Duodenal mucosa (tissue), 2 donors: Measurements from ENCODE around the gene TEX26.
"Not testable (repeated sequence)": the region's sequence is repeated elsewhere in the genome, so short reads cannot be mapped to it uniquely, and the experiment has no call there.

Experiments
- H3K27ac ChIP-seq: one replicate; pipeline ENCODE4 v1.7.0; 2013; ENCODE audit warnings: low read depth, low read length
- H3K27me3 ChIP-seq, 2 donors: one replicate each; pipeline ENCODE4 v1.7.0; 2013; ENCODE audit warnings: low read length in 2 of 2, control low read depth in 1 of 2; ENCODE audit not compliant: insufficient read depth in 2 of 2, control insufficient read depth in 1 of 2
- H3K36me3 ChIP-seq, 2 donors: one replicate each; pipeline ENCODE4 v1.7.0; 2013; ENCODE audit warnings: low read length in 2 of 2, control low read depth in 1 of 2; ENCODE audit not compliant: insufficient read depth in 2 of 2, control insufficient read depth in 1 of 2
- H3K4me1 ChIP-seq, 2 donors: one replicate each; pipeline ENCODE4 v1.7.0; 2013; ENCODE audit warnings: low read length in 2 of 2, control low read depth in 1 of 2; ENCODE audit not compliant: insufficient read depth in 2 of 2, control insufficient read depth in 1 of 2
- H3K4me3 ChIP-seq, 2 donors: one replicate each; pipeline ENCODE4 v1.7.0; 2013; ENCODE audit warnings: low read length in 2 of 2, low read depth in 1 of 2
- H3K9ac ChIP-seq, 2 donors: one replicate each; pipeline ENCODE4 v1.7.0; 2013; ENCODE audit warnings: low read length in 2 of 2, low read depth in 1 of 2
- H3K9me3 ChIP-seq, 2 donors: one replicate each; pipeline ENCODE4 v1.7.0; 2013; ENCODE audit warnings: low read length in 2 of 2, control low read depth in 1 of 2; ENCODE audit not compliant: control insufficient read depth in 1 of 2

Gene TEX26

DNA sequence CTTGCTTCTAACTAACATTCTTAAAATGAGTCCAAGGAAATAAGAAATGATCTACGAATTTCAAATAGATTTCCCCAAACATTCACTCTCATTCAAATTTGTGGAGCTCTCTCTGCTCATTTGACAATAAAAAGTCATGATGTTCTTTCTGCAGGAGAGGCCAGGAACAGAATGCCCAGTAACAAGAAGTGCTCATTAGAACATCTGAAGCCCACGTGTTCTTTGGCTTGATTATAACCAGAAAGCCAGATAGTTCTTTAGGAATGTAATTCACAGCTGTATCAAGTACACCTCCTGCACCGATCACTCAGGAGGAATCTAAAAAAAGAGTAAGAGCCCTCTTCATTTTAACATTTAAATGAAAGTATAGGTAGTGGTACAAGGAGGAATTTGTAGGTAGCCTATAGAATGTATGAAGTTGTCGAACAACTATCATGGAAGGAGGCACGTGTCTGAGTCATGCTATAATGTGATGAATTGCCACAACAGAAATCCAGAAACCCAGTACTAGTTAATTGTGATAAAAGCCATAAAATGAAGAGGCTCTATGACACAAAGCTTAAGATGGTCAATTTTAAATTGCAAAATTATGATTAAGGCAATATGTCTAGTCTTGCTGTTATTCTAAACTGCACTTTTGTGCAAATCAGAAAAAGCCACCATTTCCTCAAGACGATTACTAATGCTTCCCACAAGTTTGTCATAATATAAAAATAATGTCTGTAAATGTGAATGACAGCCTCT is 13.6 kb upstream of the TEX26 start:
- no peak overlapping the region for H3K9ac ChIP-seq
- no peaks in the 10 kb centered on the region for H3K9me3 ChIP-seq
- H3K27me3 ChIP-seq, result peaks cover 0 to 3% of the 10 kb centered on the region in 2 donors
- no peaks in the 10 kb centered on the region for H3K36me3 ChIP-seq
- no peak overlapping the region for H3K4me3 ChIP-seq
- H3K4me1 ChIP-seq, result no peaks in the 10 kb centered on the region
- H3K27ac ChIP-seq, result no peak overlapping the region

DNA sequence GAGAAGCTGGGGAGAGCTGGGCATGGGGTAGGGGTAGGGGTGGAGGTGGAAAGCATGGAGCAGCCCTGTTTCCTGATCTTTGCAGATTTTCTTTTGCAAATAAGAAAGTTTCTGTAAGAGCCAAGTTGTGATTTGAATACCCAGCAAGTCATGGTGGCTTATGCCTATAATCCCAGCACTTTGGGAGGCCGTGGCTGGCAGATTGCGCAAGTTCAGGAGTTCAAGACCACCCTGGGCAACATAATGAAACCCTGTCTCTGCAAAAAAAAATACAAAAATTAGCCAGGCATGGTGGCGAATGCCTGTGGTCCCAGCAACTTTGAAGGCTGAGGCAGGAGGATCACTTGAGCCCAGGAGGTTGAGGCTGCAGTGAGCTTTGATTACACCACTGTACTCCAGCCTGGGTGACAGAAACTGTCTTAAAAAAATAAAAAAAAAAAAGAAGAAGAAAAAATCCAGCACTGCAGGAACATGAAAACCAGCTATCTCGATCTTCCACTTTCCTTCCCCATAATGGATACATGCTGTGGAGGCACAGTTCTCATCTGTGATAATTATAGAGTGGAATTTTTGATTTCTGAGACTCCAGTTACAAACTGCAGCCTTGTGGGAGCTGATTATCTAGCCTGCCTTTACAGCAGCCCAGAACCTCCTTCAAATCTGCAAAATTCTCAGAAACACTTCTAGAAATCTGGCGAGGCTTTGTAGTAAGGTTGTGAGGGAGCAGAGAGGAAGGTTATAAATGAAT is 12.1 kb upstream of the TEX26 start:
- Histone ChIP-seq H3K4me3 (no peak overlapping the region), H3K9me3 (no peaks in the 10 kb centered on the region), H3K27me3 (peaks cover 0 to 3% of the 10 kb centered on the region in 2 donors), H3K36me3 (no peaks in the 10 kb centered on the region), H3K4me1 (no peaks in the 10 kb centered on the region), H3K27ac (no peak overlapping the region), H3K9ac (no peak overlapping the region)

DNA sequence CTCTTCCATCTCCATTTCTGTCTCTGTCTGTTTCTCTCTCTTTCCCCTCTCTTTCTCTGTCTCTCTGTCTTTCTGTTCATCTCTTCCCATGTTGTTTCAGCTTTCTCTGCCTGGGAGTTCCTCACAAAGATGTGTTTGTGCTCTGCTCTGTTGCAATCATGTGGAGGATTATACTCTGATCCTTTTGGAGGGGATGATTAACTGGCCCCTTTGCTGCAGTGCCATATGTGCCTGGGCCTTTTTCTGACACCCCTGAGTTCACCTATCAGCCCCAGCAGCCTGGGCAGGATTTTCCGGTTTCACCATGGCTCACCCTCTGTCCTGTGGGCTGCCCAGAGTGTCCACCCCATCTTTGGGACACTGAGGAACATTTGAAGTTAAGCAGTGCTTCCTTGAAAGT is 9.0 kb upstream of the TEX26 start:
- no peak overlapping the region for H3K9ac ChIP-seq
- H3K27ac ChIP-seq, result no peak overlapping the region
- H3K36me3 ChIP-seq, result no peaks in the 10 kb centered on the region
- no peaks in the 10 kb centered on the region for H3K9me3 ChIP-seq
- no peaks in the 10 kb centered on the region for H3K27me3 ChIP-seq
- H3K4me3 ChIP-seq, result no peak overlapping the region
- H3K4me1 ChIP-seq, result no peaks in the 10 kb centered on the region

DNA sequence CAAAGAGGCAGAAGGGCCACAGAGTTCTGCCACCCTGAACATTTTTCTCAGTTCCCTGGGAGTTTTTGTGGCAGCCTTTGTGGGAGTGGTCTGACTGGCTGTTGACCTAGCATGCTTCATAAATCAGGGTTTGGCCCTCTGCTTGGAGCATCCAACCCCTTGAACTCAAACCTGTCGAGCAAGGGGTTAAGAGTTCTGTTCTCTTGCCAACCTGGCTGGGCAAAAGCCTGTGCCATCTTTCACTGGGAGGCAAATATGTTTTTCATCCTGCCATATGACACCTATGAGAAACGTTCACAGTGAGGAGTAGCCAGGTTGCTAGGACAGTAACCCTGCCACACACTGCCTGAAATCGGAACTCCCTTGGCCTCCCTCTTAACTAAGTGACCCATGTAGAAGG is 7.7 kb upstream of the TEX26 start:
- Histone ChIP-seq H3K27ac (no peak overlapping the region), H3K4me3 (no peak overlapping the region), H3K36me3 (no peaks in the 10 kb centered on the region), H3K9ac (no peak overlapping the region), H3K27me3 (no peaks in the 10 kb centered on the region), H3K4me1 (no peaks in the 10 kb centered on the region), H3K9me3 (no peaks in the 10 kb centered on the region)

DNA sequence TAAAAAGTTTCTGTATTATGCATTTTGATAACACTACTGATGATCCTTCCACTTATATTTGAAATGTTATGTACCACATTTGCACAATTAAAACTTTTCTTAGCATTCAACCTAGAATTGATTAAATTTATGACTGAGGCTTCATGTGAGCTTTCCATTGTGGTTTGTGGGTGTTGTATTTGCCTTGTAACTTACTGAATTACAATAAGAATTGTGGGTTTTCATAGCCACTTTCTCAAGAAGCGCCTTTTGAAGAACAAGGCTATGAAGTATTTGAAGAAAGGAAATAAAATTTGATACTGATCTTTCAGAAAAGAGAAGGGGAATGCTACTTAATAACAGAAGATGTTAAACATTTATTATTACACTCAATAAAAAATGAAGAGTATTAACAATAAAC is 7.0 kb upstream of the TEX26 start:
- Histone ChIP-seq H3K9me3 (no peaks in the 10 kb centered on the region), H3K4me1 (no peaks in the 10 kb centered on the region), H3K27me3 (no peaks in the 10 kb centered on the region), H3K9ac (no peak overlapping the region), H3K27ac (no peak overlapping the region), H3K4me3 (no peak overlapping the region), H3K36me3 (no peaks in the 10 kb centered on the region)

DNA sequence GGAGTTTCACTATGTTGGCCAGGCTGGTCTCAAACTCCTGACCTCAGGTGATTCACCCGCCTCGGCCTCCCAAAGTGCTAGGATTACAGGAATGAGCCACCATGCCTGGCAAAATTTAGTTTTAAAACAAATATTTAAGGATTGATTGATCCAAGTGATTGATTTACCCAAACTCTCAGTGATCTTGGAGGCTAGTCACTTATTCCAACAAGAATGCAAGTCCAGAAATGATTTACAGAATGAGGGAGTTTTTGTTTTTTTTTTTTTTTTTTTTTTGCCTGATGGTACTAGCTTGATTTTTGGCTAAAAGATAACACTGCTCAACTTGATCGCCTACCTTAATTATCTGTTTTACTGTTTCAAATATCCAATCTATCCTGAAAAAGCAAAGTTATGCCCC is 5.7 kb upstream of the TEX26 start:
- no peak overlapping the region for H3K27ac ChIP-seq

DNA sequence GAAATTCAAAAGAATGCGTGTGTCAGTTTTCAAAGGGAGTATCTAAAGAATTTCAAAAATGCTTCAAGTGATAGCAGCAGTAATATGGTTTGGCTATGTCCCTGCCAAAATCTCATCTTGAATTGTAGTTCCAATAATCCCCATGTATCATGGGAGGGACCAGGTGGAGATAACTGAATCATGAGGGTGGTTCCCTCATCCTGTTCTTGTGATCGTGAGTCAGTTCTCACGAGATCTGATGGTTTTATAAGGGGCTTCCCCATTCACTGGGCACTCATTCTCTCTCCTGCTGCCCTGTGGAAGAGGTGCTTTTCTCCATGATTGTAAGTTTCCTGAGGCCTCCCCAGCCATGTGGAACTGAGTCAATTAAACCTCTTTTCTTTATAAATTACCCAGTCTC is 5.3 kb upstream of the TEX26 start:
- H3K27me3 ChIP-seq, result peaks cover 0 to 13% of the 10 kb centered on the region in 2 donors
- not testable (repeated sequence) for H3K4me1 ChIP-seq, H3K27ac ChIP-seq, H3K4me3 ChIP-seq, H3K9me3 ChIP-seq, H3K9ac ChIP-seq, H3K36me3 ChIP-seq

More for the DNA sequence above, 5.7 kb upstream of the TEX26 start:
- Histone ChIP-seq H3K9ac (no peak overlapping the region), H3K27me3 (peaks cover 0 to 9% of the 10 kb centered on the region in 2 donors), H3K4me3 (no peak overlapping the region), H3K9me3 (no peaks in the 10 kb centered on the region), H3K36me3 (no peaks in the 10 kb centered on the region), H3K4me1 (no peaks in the 10 kb centered on the region)

DNA sequence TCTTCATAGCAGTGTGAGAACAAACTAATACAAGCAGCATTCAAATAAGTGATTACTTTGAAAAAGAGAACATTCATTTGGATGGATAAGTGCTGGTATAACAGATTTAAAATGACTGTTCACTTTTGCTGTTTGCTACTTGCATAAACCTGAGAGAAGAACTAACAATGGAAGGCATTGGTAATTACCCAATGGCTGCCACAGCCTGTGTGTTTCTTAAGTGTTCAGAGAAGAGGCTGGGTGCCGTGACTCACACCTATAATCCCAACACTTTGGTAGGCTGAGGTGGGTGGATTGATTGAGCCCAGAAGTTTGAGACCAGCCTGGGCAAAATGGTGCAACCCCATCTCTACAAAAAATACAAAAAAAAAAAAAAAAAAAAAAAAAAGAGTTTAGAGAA is 4.9 kb upstream of the TEX26 start:
- no peak overlapping the region for H3K4me3 ChIP-seq
- H3K36me3 ChIP-seq, result no peaks in the 10 kb centered on the region
- H3K9me3 ChIP-seq, result no peaks in the 10 kb centered on the region
- no peak overlapping the region for H3K9ac ChIP-seq
- peaks cover 0 to 17% of the 10 kb centered on the region in 2 donors for H3K27me3 ChIP-seq
- no peak overlapping the region for H3K27ac ChIP-seq
- no peaks in the 10 kb centered on the region for H3K4me1 ChIP-seq

DNA sequence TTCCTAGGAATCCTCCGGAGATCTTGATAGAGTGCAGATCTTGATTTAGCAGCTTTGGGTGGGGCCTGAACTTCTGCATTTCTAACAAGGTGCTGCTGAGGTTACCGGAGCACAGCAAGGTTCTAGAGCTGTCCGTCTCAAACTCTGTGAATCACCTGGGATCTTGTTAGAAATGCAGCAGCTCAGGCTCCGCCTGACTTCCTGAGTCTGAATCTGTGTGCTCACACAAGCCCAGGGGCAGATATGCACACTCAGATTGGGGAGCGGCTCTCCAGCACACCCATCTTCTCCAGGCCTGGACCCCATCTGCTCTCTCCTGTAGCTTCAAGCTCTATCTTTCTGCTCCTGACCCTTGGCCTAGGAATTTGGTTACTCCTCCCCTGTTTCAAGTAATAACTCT is 3.5 kb upstream of the TEX26 start:
- Histone ChIP-seq H3K36me3 (no peaks in the 10 kb centered on the region), H3K27me3 (peaks cover 3 to 29% of the 10 kb centered on the region in 2 donors), H3K9ac (no peak overlapping the region), H3K4me3 (no peak overlapping the region), H3K4me1 (no peaks in the 10 kb centered on the region), H3K27ac (no peak overlapping the region), H3K9me3 (no peaks in the 10 kb centered on the region)

DNA sequence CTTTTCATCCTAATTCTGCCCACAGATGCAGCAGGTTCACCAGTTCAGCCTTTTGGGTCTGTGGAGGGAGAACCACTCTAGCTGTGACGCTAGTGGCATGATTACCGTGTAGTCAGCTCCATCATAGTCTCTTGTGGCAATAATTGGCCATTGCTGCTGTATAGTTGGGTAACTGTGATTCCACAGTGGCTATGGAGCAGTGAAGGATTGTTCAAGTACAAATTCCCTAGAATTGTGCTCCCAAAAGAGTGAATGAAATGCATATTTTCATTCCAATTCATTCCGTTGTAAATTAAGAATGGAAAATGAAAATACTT is 856 bp downstream of the TEX26 start:
- H3K9ac ChIP-seq, result no peak overlapping the region
- peaks cover 0 to 3% of the 10 kb centered on the region in 2 donors for H3K9me3 ChIP-seq
- H3K27ac ChIP-seq, result no peak overlapping the region
- H3K27me3 ChIP-seq, result peaks cover 6 to 40% of the 10 kb centered on the region in 2 donors
- no peak overlapping the region for H3K4me3 ChIP-seq
- peaks cover 0 to 3% of the 10 kb centered on the region in 2 donors for H3K4me1 ChIP-seq
- no peaks in the 10 kb centered on the region for H3K36me3 ChIP-seq
